ENCODE measurements around the gene NINJ1.

The NINJ1 gene

GRCh38 chr9:93086447-93087224 lies 47.4 kb downstream of the NINJ1 start:
- DNase-seq = no peak

GRCh38 chr9:93085676-93086075 lies 48.4 kb downstream of the NINJ1 start:
- no peak for DNase-seq

- DNase-seq = no peak
Measured at GRCh38 chr9:93084471-93084881, 49.6 kb downstream of the NINJ1 start.

- DNase-seq = no peak
Measured at GRCh38 chr9:93083592-93084470, 50.2 kb downstream of the NINJ1 start.

- DNase-seq = no peak
Measured at GRCh38 chr9:93082841-93083411, 51.1 kb downstream of the NINJ1 start.

GRCh38 chr9:93081931-93082330 lies 52.1 kb downstream of the NINJ1 start:
- no peak for DNase-seq

- DNase-seq = no peak
Measured at GRCh38 chr9:93081081-93081529, 52.9 kb downstream of the NINJ1 start.

- no peak for DNase-seq
Measured at GRCh38 chr9:93080406-93080805, 53.6 kb downstream of the NINJ1 start.

GRCh38 chr9:93079371-93079770 lies 54.7 kb downstream of the NINJ1 start:
- DNase-seq = no peak

- DNase-seq = no peak
Measured at GRCh38 chr9:93077811-93078210, 56.2 kb downstream of the NINJ1 start.

GRCh38 chr9:93077367-93077766 lies 56.7 kb downstream of the NINJ1 start:
- no peak for DNase-seq

GRCh38 chr9:93076792-93077128 lies 57.3 kb downstream of the NINJ1 start:
- DNase-seq = no peak

- DNase-seq = no peak
Measured at GRCh38 chr9:93076101-93076791, 57.8 kb downstream of the NINJ1 start.

GRCh38 chr9:93072383-93072795 lies 61.7 kb downstream of the NINJ1 start:
- peak in 1 of 2 experiments; percentile 56 for DNase-seq

All from NCI-H524 (cell line).